LNCAP (cell line): ENCODE data around the gene EPB41L4A.

ENCODE experiments used
- CTCF ChIP-seq: fragments of 450-650 bp; IDR thresholded peaks from 2 replicates; pipeline ENCODE4 v1.5.1; 2017; ENCODE audit warnings: mild to moderate bottlenecking

Gene EPB41L4A

GRCh38 chr5:112239996-112240395 lies 179.1 kb downstream of the EPB41L4A start:
- no peak for TF ChIP-seq CTCF

- TF ChIP-seq CTCF, result no peak
Observed at GRCh38 chr5:112238473-112238872, 180.6 kb downstream of the EPB41L4A start.

- TF ChIP-seq CTCF, result no peak
Observed at GRCh38 chr5:112237456-112237855, 181.6 kb downstream of the EPB41L4A start.

GRCh38 chr5:112234000-112234399 lies 185.1 kb downstream of the EPB41L4A start:
- no peak for TF ChIP-seq CTCF

- no peak for TF ChIP-seq CTCF
Observed at GRCh38 chr5:112232667-112233066, 186.4 kb downstream of the EPB41L4A start.

- no peak for TF ChIP-seq CTCF
Observed at GRCh38 chr5:112230606-112231005, 188.5 kb downstream of the EPB41L4A start.

- TF ChIP-seq CTCF, result no peak
Observed at GRCh38 chr5:112228667-112229066, 190.4 kb downstream of the EPB41L4A start.

GRCh38 chr5:112227911-112228631 lies 191.0 kb downstream of the EPB41L4A start:
- no peak for TF ChIP-seq CTCF
